Smooth muscle cell (in vitro differentiated cells): Measurements from ENCODE around the gene B4GALNT2. TPM values are rescaled to one million over a fixed set of nuclear protein-coding genes. Genes with fewer than 3 reads are reported as not detected.
A peak's percentile ranks its signal among the peaks of the same experiment; 100 is the strongest.

ENCODE experiments used
- DNase-seq: peaks from one replicate; lab custom pipeline; 2025; ENCODE audit not compliant: unreplicated experiment; lab: John Stamatoyannopoulos, UW
- H2AFZ ChIP-seq: fragments of 200-600 bp; sonication (generic); 2 replicates; pipeline ENCODE4 v1.6.0; 2016; ENCODE audit warnings: antibody characterized with exemption, low read depth, mild to moderate bottlenecking
- H3F3A ChIP-seq: fragments of 200-600 bp; sonication (generic); 2 replicates; pipeline ENCODE4 v1.6.0; 2017; ENCODE audit warnings: antibody characterized with exemption, low read depth
- H3K27ac ChIP-seq: fragments of 200-600 bp; sonication (generic); 2 replicates; pipeline ENCODE4 v1.5.1; 2016; ENCODE audit warnings: low read depth, mild to moderate bottlenecking
- H3K27me3 ChIP-seq: fragments of 200-600 bp; sonication (generic); 2 replicates; pipeline ENCODE4 v1.6.1; 2016; ENCODE audit warnings: low read depth, mild to moderate bottlenecking
- H3K36me3 ChIP-seq: fragments of 200-600 bp; sonication (generic); 2 replicates; pipeline ENCODE4 v1.5.1; 2016; ENCODE audit warnings: low read depth
- H3K4me1 ChIP-seq: fragments of 200-600 bp; sonication (generic); 2 replicates; pipeline ENCODE4 v1.5.1; 2016; ENCODE audit warnings: low read depth
- H3K4me2 ChIP-seq: fragments of 200-600 bp; sonication (generic); 2 replicates; pipeline ENCODE4 v1.6.0; 2016; ENCODE audit warnings: mild to moderate bottlenecking
- H3K4me3 ChIP-seq: fragments of 200-600 bp; sonication (generic); 2 replicates; pipeline ENCODE4 v1.5.1; 2016; ENCODE audit warnings: mild to moderate bottlenecking
- H3K79me2 ChIP-seq: fragments of 200-600 bp; sonication (generic); 2 replicates; pipeline ENCODE4 v1.6.0; 2016; ENCODE audit warnings: low read depth, mild to moderate bottlenecking
- H3K9ac ChIP-seq: fragments of 200-600 bp; sonication (generic); 2 replicates; pipeline ENCODE4 v1.6.0; 2016; ENCODE audit warnings: low read depth
- H3K9me3 ChIP-seq: fragments of 200-600 bp; sonication (generic); replicated peaks from 2 replicates; pipeline ENCODE4 v1.5.1; 2016; ENCODE audit warnings: low read depth
- H4K20me1 ChIP-seq: fragments of 200-600 bp; sonication (generic); 2 replicates; pipeline ENCODE4 v1.6.0; 2016; ENCODE audit warnings: low read depth
- WGBS: methylation state at CpG from one replicate; pipeline ENCODE4 v1.1.7; 2016; ENCODE audit warnings: low lambda C conversion rate; 5-methylcytosine and 5-hydroxymethylcytosine counted together
- polyA plus RNA-seq: library from polyadenylated mRNA; unstranded; fragments of >200 nt; fragmentation: Nextera tagmentation; extraction: Ambion mirVana; gene quantifications from 2 replicates; pipeline ENCODE4 v1.2.1, GENCODE V29; 2016
- total RNA-seq: library from RNA; depleted of rRNA; stranded (reverse); fragments of >200 nt; gene quantifications from 2 replicates; pipeline ENCODE4 v1.2.3, GENCODE V29; 2014
- TF ChIP-seq, protein P1 (sequence below): fragments of 200-600 bp; sonication (generic); IDR thresholded peaks from 2 replicates; pipeline ENCODE4 v1.5.1; 2017; ENCODE audit warnings: borderline replicate concordance, mild to moderate bottlenecking, antibody characterized with exemption; ENCODE audit not compliant: insufficient read depth, poor library complexity, severe bottlenecking

B4GALNT2 gene
- total and polyA plus RNA-seq, 2 experiments from 2014 or later, result 0.11 to 0.13 TPM

- H3K9ac ChIP-seq, result peak overlapping the region; percentile 66
- peaks cover 18% of the 10 kb centered on the region for H3F3A ChIP-seq
- peak overlapping the region; percentile 86 for H3K4me2 ChIP-seq
- peak; percentile 15 for DNase-seq
- no peaks in the 10 kb centered on the region for H3K9me3 ChIP-seq
- H3K4me1 ChIP-seq, result no peaks in the 10 kb centered on the region
- TF ChIP-seq, protein P1, sequence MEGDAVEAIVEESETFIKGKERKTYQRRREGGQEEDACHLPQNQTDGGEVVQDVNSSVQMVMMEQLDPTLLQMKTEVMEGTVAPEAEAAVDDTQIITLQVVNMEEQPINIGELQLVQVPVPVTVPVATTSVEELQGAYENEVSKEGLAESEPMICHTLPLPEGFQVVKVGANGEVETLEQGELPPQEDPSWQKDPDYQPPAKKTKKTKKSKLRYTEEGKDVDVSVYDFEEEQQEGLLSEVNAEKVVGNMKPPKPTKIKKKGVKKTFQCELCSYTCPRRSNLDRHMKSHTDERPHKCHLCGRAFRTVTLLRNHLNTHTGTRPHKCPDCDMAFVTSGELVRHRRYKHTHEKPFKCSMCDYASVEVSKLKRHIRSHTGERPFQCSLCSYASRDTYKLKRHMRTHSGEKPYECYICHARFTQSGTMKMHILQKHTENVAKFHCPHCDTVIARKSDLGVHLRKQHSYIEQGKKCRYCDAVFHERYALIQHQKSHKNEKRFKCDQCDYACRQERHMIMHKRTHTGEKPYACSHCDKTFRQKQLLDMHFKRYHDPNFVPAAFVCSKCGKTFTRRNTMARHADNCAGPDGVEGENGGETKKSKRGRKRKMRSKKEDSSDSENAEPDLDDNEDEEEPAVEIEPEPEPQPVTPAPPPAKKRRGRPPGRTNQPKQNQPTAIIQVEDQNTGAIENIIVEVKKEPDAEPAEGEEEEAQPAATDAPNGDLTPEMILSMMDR, result no peak
- no peaks in the 10 kb centered on the region for H4K20me1 ChIP-seq
- no peaks in the 10 kb centered on the region for H3K36me3 ChIP-seq
- WGBS, result 4% methylated on average over 21 of the region's 21 CpGs
- no peaks in the 10 kb centered on the region for H3K27me3 ChIP-seq
- H2AFZ ChIP-seq, result peak overlapping the region; percentile 88
- peak overlapping the region; percentile 70 for H3K4me3 ChIP-seq
- peak overlapping the region; percentile 84 for H3K27ac ChIP-seq
- no peaks in the 10 kb centered on the region for H3K79me2 ChIP-seq
Observed at GRCh38 chr17:49193513-49194296, 61.1 kb downstream of the B4GALNT2 start.

- H3F3A ChIP-seq, result peaks cover 18% of the 10 kb centered on the region
- no peak overlapping the region for H3K4me3 ChIP-seq
- H3K4me1 ChIP-seq, result no peaks in the 10 kb centered on the region
- H2AFZ ChIP-seq, result no peak overlapping the region
- H4K20me1 ChIP-seq, result no peaks in the 10 kb centered on the region
- WGBS, result 70% methylated on average over 2 of the region's 3 CpGs
- H3K9me3 ChIP-seq, result no peaks in the 10 kb centered on the region
- no peak overlapping the region for H3K27ac ChIP-seq
- H3K27me3 ChIP-seq, result no peaks in the 10 kb centered on the region
- no peak overlapping the region for H3K9ac ChIP-seq
- no peaks in the 10 kb centered on the region for H3K79me2 ChIP-seq
- no peak for DNase-seq
- TF ChIP-seq, protein P1, result no peak
- no peaks in the 10 kb centered on the region for H3K36me3 ChIP-seq
- H3K4me2 ChIP-seq, result peak overlapping the region; percentile 86
Observed at GRCh38 chr17:49194297-49194607, 61.7 kb downstream of the B4GALNT2 start.

DNA sequence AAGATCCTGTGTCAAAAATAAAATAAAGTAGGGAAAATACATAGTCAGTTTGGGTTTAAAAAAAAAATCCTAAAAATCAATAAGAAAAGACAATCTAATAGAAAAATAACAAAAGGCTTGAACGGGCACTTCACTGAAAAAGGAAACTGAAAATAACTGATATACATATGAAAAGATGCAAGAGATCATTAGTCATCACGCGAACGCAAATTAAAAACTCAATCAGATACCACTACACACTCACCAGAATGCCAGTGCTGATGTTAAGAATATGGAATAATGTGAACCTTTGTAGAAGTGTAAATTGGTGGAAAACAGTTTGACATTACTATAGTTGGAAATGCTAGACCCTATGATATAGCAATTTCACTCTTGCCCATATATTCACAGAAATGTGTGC lies 63.2 kb downstream of the B4GALNT2 start:
- Histone ChIP-seq H3K4me3 (no peak overlapping the region), H3F3A (peaks cover 12% of the 10 kb centered on the region), H3K36me3 (no peaks in the 10 kb centered on the region), H3K4me2 (no peak overlapping the region), H3K27ac (no peak overlapping the region), H3K27me3 (no peaks in the 10 kb centered on the region), H4K20me1 (no peaks in the 10 kb centered on the region), H3K9ac (no peak overlapping the region), H3K4me1 (no peaks in the 10 kb centered on the region), H3K79me2 (no peaks in the 10 kb centered on the region), H2AFZ (no peak overlapping the region), H3K9me3 (no peaks in the 10 kb centered on the region)
- no peak for DNase-seq
- 95% methylated on average over 4 of the region's 4 CpGs for WGBS
- TF ChIP-seq, protein P1, result no peak

GRCh38 chr17:49196520-49196919 lies 64.0 kb downstream of the B4GALNT2 start:
- Histone ChIP-seq H3K79me2 (no peaks in the 10 kb centered on the region), H4K20me1 (no peaks in the 10 kb centered on the region), H3K27ac (no peak overlapping the region), H3F3A (peaks cover 10% of the 10 kb centered on the region), H3K27me3 (no peaks in the 10 kb centered on the region), H2AFZ (no peak overlapping the region), H3K4me2 (no peak overlapping the region), H3K36me3 (no peaks in the 10 kb centered on the region), H3K9me3 (no peaks in the 10 kb centered on the region), H3K4me3 (no peak overlapping the region), H3K9ac (no peak overlapping the region), H3K4me1 (no peaks in the 10 kb centered on the region)
- WGBS, result 93% methylated on average over 3 of the region's 3 CpGs
- DNase-seq, result no peak
- TF ChIP-seq, protein P1, result no peak
